ENCODE measurements around the gene PCBP2. TPM values are rescaled to one million over a fixed set of nuclear protein-coding genes. Genes with fewer than 3 reads are reported as not detected.
A peak's percentile ranks its signal among the peaks of the same experiment; 100 is the strongest.
"Not testable (repeated sequence)": the region's sequence is repeated elsewhere in the genome, so short reads cannot be mapped to it uniquely, and the experiment has no call there.

Gene PCBP2
- total and polyA plus RNA-seq, 2 experiments from 2014 or later = 114 to 326 TPM

DNA sequence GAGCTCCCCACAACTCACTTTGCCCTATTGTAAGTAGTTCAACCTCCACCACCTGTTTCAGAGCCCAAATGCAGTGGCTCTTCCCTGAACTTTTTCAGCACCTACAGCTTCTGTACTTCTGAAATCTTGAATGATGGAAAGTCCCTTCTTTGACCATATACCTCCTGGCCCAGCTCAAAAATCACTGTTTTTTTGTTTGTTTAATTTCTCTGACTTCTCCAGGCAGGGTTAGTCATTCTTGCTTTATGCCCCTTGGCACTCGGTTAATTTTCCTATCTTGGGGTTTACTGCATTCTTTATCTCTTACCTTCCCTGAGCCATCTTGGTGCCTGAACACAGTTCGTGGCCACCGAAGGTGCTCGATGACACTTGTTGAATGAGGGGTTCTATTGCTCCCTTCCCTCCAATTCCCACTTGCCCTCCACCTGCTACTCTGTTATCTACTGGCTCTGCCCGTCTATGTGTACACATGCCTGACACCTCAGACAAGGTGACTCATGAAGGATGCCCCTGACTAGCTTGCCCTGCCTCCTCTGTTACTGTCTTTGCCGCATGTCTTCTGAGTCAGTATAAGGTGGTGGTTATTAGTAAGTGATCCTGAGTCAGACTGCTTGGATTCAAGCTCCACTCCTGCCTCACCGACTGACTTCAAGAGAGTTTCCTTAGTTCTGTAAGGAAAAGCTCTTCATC lies 23.9 kb upstream of the PCBP2 start:
- Histone ChIP-seq H3K27me3 (no peaks in the 10 kb centered on the region), H3K27ac (peak overlapping the region; percentile 80), H3K36me3 (no peaks in the 10 kb centered on the region), H3K4me1 (ENCODE audit: low read depth) (peaks cover 57% of the 10 kb centered on the region), H3K9me3 (ENCODE audit: low read depth) (no peaks in the 10 kb centered on the region), H3K4me3 (no peak overlapping the region)
- TF ChIP-seq, protein P1, sequence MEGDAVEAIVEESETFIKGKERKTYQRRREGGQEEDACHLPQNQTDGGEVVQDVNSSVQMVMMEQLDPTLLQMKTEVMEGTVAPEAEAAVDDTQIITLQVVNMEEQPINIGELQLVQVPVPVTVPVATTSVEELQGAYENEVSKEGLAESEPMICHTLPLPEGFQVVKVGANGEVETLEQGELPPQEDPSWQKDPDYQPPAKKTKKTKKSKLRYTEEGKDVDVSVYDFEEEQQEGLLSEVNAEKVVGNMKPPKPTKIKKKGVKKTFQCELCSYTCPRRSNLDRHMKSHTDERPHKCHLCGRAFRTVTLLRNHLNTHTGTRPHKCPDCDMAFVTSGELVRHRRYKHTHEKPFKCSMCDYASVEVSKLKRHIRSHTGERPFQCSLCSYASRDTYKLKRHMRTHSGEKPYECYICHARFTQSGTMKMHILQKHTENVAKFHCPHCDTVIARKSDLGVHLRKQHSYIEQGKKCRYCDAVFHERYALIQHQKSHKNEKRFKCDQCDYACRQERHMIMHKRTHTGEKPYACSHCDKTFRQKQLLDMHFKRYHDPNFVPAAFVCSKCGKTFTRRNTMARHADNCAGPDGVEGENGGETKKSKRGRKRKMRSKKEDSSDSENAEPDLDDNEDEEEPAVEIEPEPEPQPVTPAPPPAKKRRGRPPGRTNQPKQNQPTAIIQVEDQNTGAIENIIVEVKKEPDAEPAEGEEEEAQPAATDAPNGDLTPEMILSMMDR (IDR thresholded peaks at IDR 0.05; ENCODE audit: low read depth, low read length) = no peak
- DNase-seq (ENCODE audit: low read depth in 1 of 2, low spot score in 1 of 2) = peak in 1 of 2 donors; percentile 34

DNA sequence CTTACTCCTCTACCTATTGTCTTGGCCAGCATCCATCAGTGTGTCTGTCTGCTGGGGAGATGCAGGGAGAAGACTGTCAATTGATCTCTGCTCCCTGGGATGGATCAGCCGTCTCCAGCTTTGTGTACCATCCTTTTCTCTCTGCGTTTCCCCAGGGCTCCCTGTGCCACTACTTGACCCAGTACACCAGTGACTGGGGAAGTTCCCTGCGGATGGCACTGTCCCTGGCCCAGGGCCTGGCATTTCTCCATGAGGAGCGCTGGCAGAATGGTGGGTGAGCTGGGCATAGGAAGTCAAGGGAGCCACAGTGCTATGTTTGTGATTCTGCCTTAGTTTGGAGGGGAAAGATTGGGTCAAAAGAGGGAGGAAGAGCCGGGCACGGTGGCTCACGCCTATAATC lies 23.2 kb upstream of the PCBP2 start:
- Histone ChIP-seq H3K36me3 (no peaks in the 10 kb centered on the region), H3K27me3 (no peaks in the 10 kb centered on the region), H3K4me1 (ENCODE audit: low read depth) (peaks cover 53% of the 10 kb centered on the region), H3K9me3 (ENCODE audit: low read depth) (no peaks in the 10 kb centered on the region), H3K4me3 (no peak overlapping the region), H3K27ac (no peak overlapping the region)
- TF ChIP-seq, protein P1 (IDR thresholded peaks at IDR 0.05; ENCODE audit: low read depth, low read length) = no peak
- DNase-seq (ENCODE audit: low read depth in 1 of 2, low spot score in 1 of 2) = no peak

DNA sequence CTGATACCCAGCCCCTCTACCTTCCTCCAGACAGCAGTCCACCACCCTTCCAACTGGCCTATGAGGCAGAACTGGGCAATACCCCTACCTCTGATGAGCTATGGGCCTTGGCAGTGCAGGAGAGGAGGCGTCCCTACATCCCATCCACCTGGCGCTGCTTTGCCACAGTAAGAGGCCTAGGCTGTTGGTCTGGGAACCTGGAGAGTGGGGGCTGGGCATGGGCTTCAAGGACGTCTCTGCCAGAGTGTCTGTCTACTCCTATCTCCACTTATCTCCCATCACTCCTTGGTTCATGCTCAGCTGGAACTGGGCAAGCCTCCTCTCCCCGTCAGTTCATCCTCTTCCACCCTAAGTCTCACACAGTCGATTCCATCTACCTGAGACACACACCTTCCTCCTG lies 21.8 kb upstream of the PCBP2 start:
- H3K36me3 ChIP-seq = no peaks in the 10 kb centered on the region
- no peak overlapping the region for H3K27ac ChIP-seq
- H3K4me3 ChIP-seq = no peak overlapping the region
- DNase-seq (ENCODE audit: low read depth in 1 of 2, low spot score in 1 of 2) = no peak
- TF ChIP-seq, protein P1 (IDR thresholded peaks at IDR 0.05; ENCODE audit: low read depth, low read length) = no peak
- peaks cover 42% of the 10 kb centered on the region for H3K4me1 ChIP-seq (ENCODE audit: low read depth)
- H3K9me3 ChIP-seq (ENCODE audit: low read depth) = no peaks in the 10 kb centered on the region
- H3K27me3 ChIP-seq = no peaks in the 10 kb centered on the region

DNA sequence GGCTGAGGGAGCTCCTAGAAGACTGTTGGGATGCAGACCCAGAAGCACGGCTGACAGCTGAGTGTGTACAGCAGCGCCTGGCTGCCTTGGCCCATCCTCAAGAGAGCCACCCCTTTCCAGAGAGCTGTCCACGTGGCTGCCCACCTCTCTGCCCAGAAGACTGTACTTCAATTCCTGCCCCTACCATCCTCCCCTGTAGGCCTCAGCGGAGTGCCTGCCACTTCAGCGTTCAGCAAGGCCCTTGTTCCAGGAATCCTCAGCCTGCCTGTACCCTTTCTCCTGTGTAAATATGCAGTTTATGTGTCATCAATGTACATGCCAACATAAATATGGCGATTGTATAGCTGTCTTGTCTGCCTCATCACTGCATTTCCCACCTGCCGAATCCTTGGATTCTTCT lies 20.7 kb upstream of the PCBP2 start:
- no peaks in the 10 kb centered on the region for H3K27me3 ChIP-seq
- TF ChIP-seq, protein P1 (IDR thresholded peaks at IDR 0.05; ENCODE audit: low read depth, low read length) = no peak
- no peak for DNase-seq (ENCODE audit: low read depth in 1 of 2, low spot score in 1 of 2)
- H3K27ac ChIP-seq = peak overlapping the region; percentile 60
- no peak overlapping the region for H3K4me3 ChIP-seq
- H3K9me3 ChIP-seq (ENCODE audit: low read depth) = no peaks in the 10 kb centered on the region
- peaks cover 31% of the 10 kb centered on the region for H3K4me1 ChIP-seq (ENCODE audit: low read depth)
- no peaks in the 10 kb centered on the region for H3K36me3 ChIP-seq

DNA sequence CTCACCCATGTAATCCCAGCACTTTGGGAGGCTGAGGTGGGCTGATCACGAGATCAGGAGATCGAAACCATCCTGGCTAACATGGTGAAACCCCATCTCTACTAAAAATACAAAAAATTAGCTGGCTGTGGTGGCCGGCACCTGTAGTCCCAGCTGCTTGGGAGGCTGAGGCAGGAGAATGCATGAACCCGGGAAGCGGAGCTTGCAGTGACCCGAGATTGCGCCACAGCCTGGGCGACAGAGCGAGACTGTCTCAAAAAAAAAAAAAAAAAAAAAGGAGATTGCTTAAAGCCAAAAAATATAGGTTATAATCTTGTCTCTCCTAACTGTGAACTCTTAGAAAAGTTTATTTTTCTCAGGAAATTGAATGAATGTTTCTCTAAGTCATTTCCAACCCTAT lies 16.6 kb upstream of the PCBP2 start:
- DNase-seq (ENCODE audit: low read depth in 1 of 2, low spot score in 1 of 2); H3K27me3 ChIP-seq; H3K36me3 ChIP-seq; H3K9me3 ChIP-seq (ENCODE audit: low read depth); H3K4me3 ChIP-seq; H3K4me1 ChIP-seq (ENCODE audit: low read depth); H3K27ac ChIP-seq: not testable (repeated sequence)

DNA sequence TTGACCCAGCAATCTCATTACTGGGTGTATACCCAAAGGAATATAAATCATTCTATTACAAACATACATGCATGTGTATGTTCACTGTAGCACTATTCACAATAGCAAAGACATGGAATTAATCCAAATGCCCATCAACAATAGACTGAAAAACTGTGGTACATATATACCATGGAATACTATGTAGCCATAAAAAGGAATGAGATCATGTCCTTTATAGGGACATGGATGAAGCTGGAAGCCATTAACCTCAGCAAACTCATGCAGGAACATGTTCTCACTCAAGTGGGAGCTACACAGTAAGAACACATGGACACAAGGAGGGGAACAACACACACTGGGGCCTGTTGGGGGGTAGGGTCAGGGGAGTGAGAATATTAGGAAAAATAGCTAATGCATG lies 12.3 kb upstream of the PCBP2 start:
- not testable (repeated sequence) for H3K27me3 ChIP-seq; DNase-seq (ENCODE audit: low read depth in 1 of 2, low spot score in 1 of 2); H3K4me1 ChIP-seq (ENCODE audit: low read depth); H3K4me3 ChIP-seq; H3K36me3 ChIP-seq; H3K27ac ChIP-seq; H3K9me3 ChIP-seq (ENCODE audit: low read depth)

Measured in cardiac muscle cell (in vitro differentiated cells and primary cell).